Vagina (tissue), 2 donors: ENCODE results near the gene SAT2. TPM values are rescaled to one million over a fixed set of nuclear protein-coding genes. Genes with fewer than 3 reads are reported as not detected.
A peak's percentile ranks its signal among the peaks of the same experiment; 100 is the strongest.

Source experiments
- DNase-seq, 2 donors: peaks; one replicate each; pipeline ENCODE4 v3.0.0-alpha.2; 2017; ENCODE audit errors: extremely low spot score in 2 of 2
- H3K27ac ChIP-seq: fragments of 200-600 bp; sonication (generic); one replicate; pipeline ENCODE4 v1.5.1; 2019
- H3K27me3 ChIP-seq: fragments of 200-600 bp; sonication (generic); one replicate; pipeline ENCODE4 v1.5.1; 2019
- H3K36me3 ChIP-seq, 2 donors: fragments of 200-600 bp; sonication (generic); one replicate each; pipeline ENCODE4 v1.5.1; 2017 to 2019
- H3K4me1 ChIP-seq: fragments of 200-600 bp; sonication (generic); one replicate; pipeline ENCODE4 v1.5.1; 2019
- H3K4me3 ChIP-seq, 2 donors: fragments of 200-600 bp; sonication (generic); 1 replicate in 1 of 2; 2 replicates in 1 of 2; pipeline ENCODE4 v1.5.1; 2016 to 2019
- H3K9me3 ChIP-seq: fragments of 200-600 bp; sonication (generic); one replicate; pipeline ENCODE4 v1.5.1; 2019
- POLR2A ChIP-seq, 2 donors: fragments of 450-650 bp; IDR thresholded peaks; one replicate each; pipeline ENCODE4 v1.6.1; 2017; ENCODE audit warnings: antibody characterized with exemption in 2 of 2, mild to moderate bottlenecking in 2 of 2, moderate library complexity in 2 of 2
- POLR2AphosphoS5 ChIP-seq, 2 donors: sonication (generic); formaldehyde crosslinking; IDR thresholded peaks; one replicate each; pipeline ENCODE4 v1.9.0; 2017; ENCODE audit warnings: antibody characterized with exemption in 2 of 2, mild to moderate bottlenecking in 2 of 2, low read depth in 1 of 2; ENCODE audit not compliant: insufficient read depth in 1 of 2
- intact Hi-C: fragments of 100-400 bp; cut with DNase I; formaldehyde crosslinking; loops from one replicate; pipeline ENCODE4 v1.15.1; 2023
- total RNA-seq: library from RNA; depleted of rRNA; stranded (reverse); fragments of >200 nt; gene quantifications from one replicate; pipeline ENCODE4 v1.2.3, GENCODE V29; 2016
- TF ChIP-seq, protein P1 (sequence below), 3 experiments: fragments of 450-650 bp in 2 of 3; fragments of 200-600 bp in 1 of 3; sonication (generic) in 1 of 3; IDR thresholded peaks; one replicate each; pipeline ENCODE4 v1.5.1; 2017 to 2019; ENCODE audit warnings: antibody characterized with exemption in 3 of 3, mild to moderate bottlenecking in 2 of 3, moderate library complexity in 2 of 3

SAT2 gene
- total RNA-seq, 1 donor from 2014 or later = 69.7 TPM

DNA sequence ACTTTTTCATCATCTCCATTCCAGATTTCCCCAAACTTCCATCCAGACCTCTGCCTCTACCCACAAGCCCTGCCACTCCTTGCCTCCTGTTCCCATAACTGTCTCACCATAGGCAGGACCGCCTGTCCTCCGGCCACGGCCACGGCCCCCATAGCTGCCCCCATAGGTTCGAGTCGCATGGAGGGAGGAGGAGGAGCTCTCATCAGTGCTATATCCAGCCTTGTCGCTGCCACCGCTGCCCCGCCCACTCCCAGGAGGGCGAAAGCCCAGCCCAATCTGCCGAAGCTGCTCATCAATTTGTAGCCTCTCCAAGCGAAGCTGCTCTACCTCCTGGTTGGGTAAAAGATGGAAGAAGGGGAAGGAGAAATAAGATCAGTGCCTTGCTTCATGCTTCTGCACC lies 34.3 kb downstream of the SAT2 start:
- no peak overlapping the region for H3K4me3 ChIP-seq
- H3K36me3 ChIP-seq = peaks cover 0 to 60% of the 10 kb centered on the region in 2 donors

DNA sequence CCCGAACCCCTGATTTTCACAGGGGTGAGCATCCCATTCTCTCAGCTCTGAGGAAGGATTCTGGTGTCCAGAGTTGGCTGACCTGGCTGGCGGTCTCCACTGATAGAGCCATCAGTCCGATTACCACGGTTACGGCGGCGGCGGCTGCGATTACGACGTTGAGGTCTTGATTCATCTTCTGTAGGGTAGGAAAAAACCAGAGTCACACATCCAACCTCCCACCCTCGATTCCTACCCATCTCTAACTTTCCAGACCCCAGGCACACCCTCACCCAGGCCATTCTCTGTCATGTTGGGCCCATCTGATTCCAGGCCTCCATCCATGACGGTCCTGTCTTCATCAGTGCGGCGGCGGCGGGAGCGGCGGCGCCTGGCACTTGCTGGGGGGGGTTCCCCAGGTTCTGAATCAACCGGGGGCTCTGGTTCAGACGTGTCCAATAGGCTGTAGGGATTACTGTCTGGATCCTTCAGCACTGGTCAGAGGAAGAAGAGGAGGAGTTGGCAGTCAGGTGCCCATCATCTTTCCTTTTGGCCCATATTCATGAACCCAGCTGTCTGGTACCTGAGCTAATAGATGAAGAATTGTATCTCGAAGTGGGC lies 35.1 kb downstream of the SAT2 start:
- no peak for DNase-seq
- H3K9me3 ChIP-seq = no peaks in the 10 kb centered on the region
- H3K27me3 ChIP-seq = no peaks in the 10 kb centered on the region
- no peak overlapping the region for H3K27ac ChIP-seq
- peaks cover 15% of the 10 kb centered on the region for H3K4me1 ChIP-seq
- intact Hi-C loops = no loop called here
- peaks cover 0 to 57% of the 10 kb centered on the region in 2 donors for H3K36me3 ChIP-seq
- H3K4me3 ChIP-seq = no peak overlapping the region
- TF ChIP-seq POLR2AphosphoS5 (IDR thresholded peaks at IDR 0.05; ENCODE audit: insufficient read depth in 1 of 2, low read depth in 1 of 2) (no peak), POLR2A (IDR thresholded peaks at IDR 0.05) (no peak)
- TF ChIP-seq, protein P1, sequence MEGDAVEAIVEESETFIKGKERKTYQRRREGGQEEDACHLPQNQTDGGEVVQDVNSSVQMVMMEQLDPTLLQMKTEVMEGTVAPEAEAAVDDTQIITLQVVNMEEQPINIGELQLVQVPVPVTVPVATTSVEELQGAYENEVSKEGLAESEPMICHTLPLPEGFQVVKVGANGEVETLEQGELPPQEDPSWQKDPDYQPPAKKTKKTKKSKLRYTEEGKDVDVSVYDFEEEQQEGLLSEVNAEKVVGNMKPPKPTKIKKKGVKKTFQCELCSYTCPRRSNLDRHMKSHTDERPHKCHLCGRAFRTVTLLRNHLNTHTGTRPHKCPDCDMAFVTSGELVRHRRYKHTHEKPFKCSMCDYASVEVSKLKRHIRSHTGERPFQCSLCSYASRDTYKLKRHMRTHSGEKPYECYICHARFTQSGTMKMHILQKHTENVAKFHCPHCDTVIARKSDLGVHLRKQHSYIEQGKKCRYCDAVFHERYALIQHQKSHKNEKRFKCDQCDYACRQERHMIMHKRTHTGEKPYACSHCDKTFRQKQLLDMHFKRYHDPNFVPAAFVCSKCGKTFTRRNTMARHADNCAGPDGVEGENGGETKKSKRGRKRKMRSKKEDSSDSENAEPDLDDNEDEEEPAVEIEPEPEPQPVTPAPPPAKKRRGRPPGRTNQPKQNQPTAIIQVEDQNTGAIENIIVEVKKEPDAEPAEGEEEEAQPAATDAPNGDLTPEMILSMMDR (IDR thresholded peaks at IDR 0.05) = no peak

More for the DNA sequence above, 34.3 kb downstream of the SAT2 start:
- intact Hi-C loops = no loop called here
- no peaks in the 10 kb centered on the region for H3K27me3 ChIP-seq
- TF ChIP-seq, protein P1 (IDR thresholded peaks at IDR 0.05) = no peak
- no peak for TF ChIP-seq POLR2AphosphoS5 (IDR thresholded peaks at IDR 0.05; ENCODE audit: insufficient read depth in 1 of 2, low read depth in 1 of 2)
- no peak for TF ChIP-seq POLR2A (IDR thresholded peaks at IDR 0.05)
- no peak overlapping the region for H3K27ac ChIP-seq
- no peaks in the 10 kb centered on the region for H3K9me3 ChIP-seq
- DNase-seq = no peak
- H3K4me1 ChIP-seq = peaks cover 9% of the 10 kb centered on the region

DNA sequence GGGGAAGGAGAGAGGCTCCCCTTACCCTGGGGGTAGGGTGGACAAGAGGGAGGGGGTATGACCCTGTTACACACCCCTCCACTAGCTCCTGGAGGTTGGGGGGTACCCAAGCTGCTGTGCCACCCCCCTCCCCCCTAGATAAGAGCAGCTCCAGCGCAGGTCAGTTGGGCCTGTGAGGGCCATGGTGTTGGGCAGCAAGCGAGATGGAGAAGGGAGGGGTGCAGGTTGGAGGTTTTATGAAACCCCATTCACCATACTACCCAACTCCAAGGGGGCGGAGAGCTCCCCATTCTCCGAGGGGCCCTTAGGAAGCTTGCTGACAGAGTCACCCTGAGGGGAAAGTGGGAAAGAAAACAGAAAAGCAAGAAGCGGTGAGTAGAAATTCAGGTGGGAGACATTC lies 36.0 kb downstream of the SAT2 start:
- TF ChIP-seq POLR2A (IDR thresholded peaks at IDR 0.05) (no peak), POLR2AphosphoS5 (IDR thresholded peaks at IDR 0.05; ENCODE audit: insufficient read depth in 1 of 2, low read depth in 1 of 2) (no peak)
- TF ChIP-seq, protein P1 (IDR thresholded peaks at IDR 0.05) = no peak
- DNase-seq = no peak
- Histone ChIP-seq H3K4me1 (peaks cover 22% of the 10 kb centered on the region), H3K36me3 (peaks cover 0 to 56% of the 10 kb centered on the region in 2 donors), H3K27ac (peak overlapping the region; percentile 97), H3K4me3 (no peak overlapping the region), H3K9me3 (no peaks in the 10 kb centered on the region), H3K27me3 (no peaks in the 10 kb centered on the region)
- intact Hi-C loops = no loop called here

DNA sequence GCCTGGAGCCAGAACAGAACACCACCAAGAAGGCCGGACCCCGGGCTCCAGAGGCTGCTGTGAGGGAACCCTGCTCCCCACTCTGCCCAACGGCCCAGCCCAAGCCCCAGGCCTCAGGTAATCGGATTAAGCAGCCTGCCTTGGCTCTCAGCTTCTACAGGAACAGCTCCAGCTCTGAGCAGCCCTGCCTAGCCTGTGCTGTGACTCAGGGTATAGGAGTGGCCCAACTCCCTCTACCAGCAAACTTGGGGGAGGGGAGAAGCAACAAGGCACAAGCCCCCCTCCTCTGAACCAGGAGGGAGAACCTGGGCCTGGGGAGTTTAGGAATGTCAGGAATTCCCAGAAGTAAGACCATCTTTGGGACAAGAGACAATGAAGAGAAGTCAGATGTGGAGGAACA lies 36.9 kb downstream of the SAT2 start:
- no peak overlapping the region for H3K4me3 ChIP-seq
- intact Hi-C loops = no loop called here
- no peak for DNase-seq
- H3K27me3 ChIP-seq = no peaks in the 10 kb centered on the region
- peak in 1 of 2 donors; percentile 40 for TF ChIP-seq POLR2AphosphoS5 (IDR thresholded peaks at IDR 0.05; ENCODE audit: insufficient read depth in 1 of 2, low read depth in 1 of 2)
- TF ChIP-seq POLR2A (IDR thresholded peaks at IDR 0.05) = no peak
- TF ChIP-seq, protein P1 (IDR thresholded peaks at IDR 0.05) = no peak
- H3K9me3 ChIP-seq = no peaks in the 10 kb centered on the region
- H3K4me1 ChIP-seq = peaks cover 29% of the 10 kb centered on the region
- H3K27ac ChIP-seq = peak overlapping the region; percentile 97
- peaks cover 0 to 50% of the 10 kb centered on the region in 2 donors for H3K36me3 ChIP-seq

DNA sequence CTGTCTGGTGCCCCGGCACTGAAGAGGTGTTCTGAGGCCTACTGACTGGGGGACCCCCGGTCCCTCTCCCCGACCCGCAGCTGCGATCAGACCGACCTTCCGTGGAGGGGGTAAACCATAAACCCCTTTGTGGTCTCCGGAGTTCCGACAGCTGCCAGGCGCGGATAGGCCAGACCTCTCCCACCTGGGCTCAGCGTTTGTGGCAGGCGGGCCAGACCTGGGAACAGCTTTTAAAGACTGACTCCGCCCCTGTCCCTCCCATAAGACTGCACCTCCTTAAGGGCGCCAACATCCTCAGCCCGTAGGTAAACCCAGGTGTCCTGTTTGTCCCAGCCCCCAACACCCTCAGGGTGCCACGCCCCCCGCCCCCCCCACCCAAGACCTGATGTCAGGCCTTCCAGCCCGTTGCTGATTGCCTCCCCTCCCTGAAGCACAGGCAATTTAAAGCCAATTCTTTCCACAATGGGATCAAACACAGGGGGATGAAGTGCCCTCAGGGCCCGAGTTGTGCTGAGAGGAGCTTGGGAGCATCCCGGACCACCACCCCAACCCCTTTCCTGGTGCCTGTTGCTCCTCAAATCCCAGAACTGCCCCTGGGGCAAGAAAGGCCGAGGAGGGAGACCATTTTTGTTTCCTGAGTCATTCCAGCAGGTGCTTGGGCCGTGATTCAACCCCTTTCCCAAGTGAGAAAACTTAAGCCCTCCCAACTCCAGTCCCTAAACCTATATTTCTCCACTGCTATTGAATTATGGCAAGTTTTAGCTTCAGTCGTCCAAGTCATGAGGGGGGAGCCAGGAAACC lies 37.5 kb downstream of the SAT2 start, which contains the start of gene SOX15:
Gene SOX15, minus strand, starts transcription at position 204 of the 801 bp plus-strand sequence. CDS start 418 bp downstream, outside the sequence.
- Histone ChIP-seq H3K4me3 (peak within 1 kb of the TSS; percentile 52 to 66), H3K4me1 (peaks cover 35% of the 10 kb centered on the region), H3K27ac (peak within 1 kb of the TSS; percentile 97), H3K9me3 (no peaks in the 10 kb centered on the region), H3K27me3 (no peaks in the 10 kb centered on the region), H3K36me3 (peaks cover 0 to 43% of the 10 kb centered on the region in 2 donors)
- intact Hi-C loops = no loop called here
- no peak for DNase-seq
- TF ChIP-seq, protein P1 (IDR thresholded peaks at IDR 0.05) = no peak
- TF ChIP-seq POLR2AphosphoS5 (IDR thresholded peaks at IDR 0.05; ENCODE audit: insufficient read depth in 1 of 2, low read depth in 1 of 2) (no peak), POLR2A (IDR thresholded peaks at IDR 0.05) (no peak)
